ENCODE measurements around the gene MIAT. TPM values are rescaled to one million over a fixed set of nuclear protein-coding genes. Genes with fewer than 3 reads are reported as not detected.

Gene MIAT
- polyA plus RNA-seq, 3 donors: 0.32 to 0.50 (median 0.35) TPM

GRCh38 chr22:26631282-26631681, 26.1 kb upstream of the MIAT start:
- DNase-seq (ENCODE audit: low read depth in 3 of 3, low spot score in 2 of 3): no peak

GRCh38 chr22:26632422-26633155, 24.8 kb upstream of the MIAT start:
- no peak for DNase-seq (ENCODE audit: low read depth in 3 of 3, low spot score in 2 of 3)

GRCh38 chr22:26634189-26634588, 23.2 kb upstream of the MIAT start:
- no peak for DNase-seq (ENCODE audit: low read depth in 3 of 3, low spot score in 2 of 3)

GRCh38 chr22:26635117-26635516, 22.3 kb upstream of the MIAT start:
- DNase-seq (ENCODE audit: low read depth in 3 of 3, low spot score in 2 of 3): no peak

- no peak for DNase-seq (ENCODE audit: low read depth in 3 of 3, low spot score in 2 of 3)
These were observed 21.1 kb upstream of the MIAT start for GRCh38 chr22:26636296-26636695.

GRCh38 chr22:26642465-26643417, 14.6 kb upstream of the MIAT start:
- no peak for DNase-seq (ENCODE audit: low read depth in 3 of 3, low spot score in 2 of 3)

GRCh38 chr22:26643418-26644100, 13.8 kb upstream of the MIAT start:
- DNase-seq (ENCODE audit: low read depth in 3 of 3, low spot score in 2 of 3): no peak

- no peak for DNase-seq (ENCODE audit: low read depth in 3 of 3, low spot score in 2 of 3)
These were observed 11.2 kb upstream of the MIAT start for GRCh38 chr22:26646158-26646557.

- DNase-seq (ENCODE audit: low read depth in 3 of 3, low spot score in 2 of 3): no peak
These were observed 9.3 kb upstream of the MIAT start for GRCh38 chr22:26648011-26648497.

- DNase-seq (ENCODE audit: low read depth in 3 of 3, low spot score in 2 of 3): no peak
These were observed 8.6 kb upstream of the MIAT start for GRCh38 chr22:26648528-26649388.

GRCh38 chr22:26650722-26651421, 6.5 kb upstream of the MIAT start:
- no peak for DNase-seq (ENCODE audit: low read depth in 3 of 3, low spot score in 2 of 3)

GRCh38 chr22:26651815-26652214, 5.6 kb upstream of the MIAT start:
- no peak for DNase-seq (ENCODE audit: low read depth in 3 of 3, low spot score in 2 of 3)

- no peak for DNase-seq (ENCODE audit: low read depth in 3 of 3, low spot score in 2 of 3)
These were observed 773 bp downstream of the MIAT start for GRCh38 chr22:26658161-26658560.

- DNase-seq (ENCODE audit: low read depth in 3 of 3, low spot score in 2 of 3): no peak
These were observed 1.5 kb downstream of the MIAT start for GRCh38 chr22:26658671-26659478.

- DNase-seq (ENCODE audit: low read depth in 3 of 3, low spot score in 2 of 3): no peak
These were observed 3.0 kb downstream of the MIAT start for GRCh38 chr22:26660356-26660755.

- DNase-seq (ENCODE audit: low read depth in 3 of 3, low spot score in 2 of 3): no peak
These were observed 3.7 kb downstream of the MIAT start for GRCh38 chr22:26660961-26661578.

GRCh38 chr22:26662160-26662559, 4.8 kb downstream of the MIAT start:
- DNase-seq (ENCODE audit: low read depth in 3 of 3, low spot score in 2 of 3): no peak

- no peak for DNase-seq (ENCODE audit: low read depth in 3 of 3, low spot score in 2 of 3)
These were observed 6.1 kb downstream of the MIAT start for GRCh38 chr22:26663374-26663923.
